ENCODE results near the gene HDLBP.

Gene HDLBP, protein sequence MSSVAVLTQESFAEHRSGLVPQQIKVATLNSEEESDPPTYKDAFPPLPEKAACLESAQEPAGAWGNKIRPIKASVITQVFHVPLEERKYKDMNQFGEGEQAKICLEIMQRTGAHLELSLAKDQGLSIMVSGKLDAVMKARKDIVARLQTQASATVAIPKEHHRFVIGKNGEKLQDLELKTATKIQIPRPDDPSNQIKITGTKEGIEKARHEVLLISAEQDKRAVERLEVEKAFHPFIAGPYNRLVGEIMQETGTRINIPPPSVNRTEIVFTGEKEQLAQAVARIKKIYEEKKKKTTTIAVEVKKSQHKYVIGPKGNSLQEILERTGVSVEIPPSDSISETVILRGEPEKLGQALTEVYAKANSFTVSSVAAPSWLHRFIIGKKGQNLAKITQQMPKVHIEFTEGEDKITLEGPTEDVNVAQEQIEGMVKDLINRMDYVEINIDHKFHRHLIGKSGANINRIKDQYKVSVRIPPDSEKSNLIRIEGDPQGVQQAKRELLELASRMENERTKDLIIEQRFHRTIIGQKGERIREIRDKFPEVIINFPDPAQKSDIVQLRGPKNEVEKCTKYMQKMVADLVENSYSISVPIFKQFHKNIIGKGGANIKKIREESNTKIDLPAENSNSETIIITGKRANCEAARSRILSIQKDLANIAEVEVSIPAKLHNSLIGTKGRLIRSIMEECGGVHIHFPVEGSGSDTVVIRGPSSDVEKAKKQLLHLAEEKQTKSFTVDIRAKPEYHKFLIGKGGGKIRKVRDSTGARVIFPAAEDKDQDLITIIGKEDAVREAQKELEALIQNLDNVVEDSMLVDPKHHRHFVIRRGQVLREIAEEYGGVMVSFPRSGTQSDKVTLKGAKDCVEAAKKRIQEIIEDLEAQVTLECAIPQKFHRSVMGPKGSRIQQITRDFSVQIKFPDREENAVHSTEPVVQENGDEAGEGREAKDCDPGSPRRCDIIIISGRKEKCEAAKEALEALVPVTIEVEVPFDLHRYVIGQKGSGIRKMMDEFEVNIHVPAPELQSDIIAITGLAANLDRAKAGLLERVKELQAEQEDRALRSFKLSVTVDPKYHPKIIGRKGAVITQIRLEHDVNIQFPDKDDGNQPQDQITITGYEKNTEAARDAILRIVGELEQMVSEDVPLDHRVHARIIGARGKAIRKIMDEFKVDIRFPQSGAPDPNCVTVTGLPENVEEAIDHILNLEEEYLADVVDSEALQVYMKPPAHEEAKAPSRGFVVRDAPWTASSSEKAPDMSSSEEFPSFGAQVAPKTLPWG (N-terminal part only)

DNA sequence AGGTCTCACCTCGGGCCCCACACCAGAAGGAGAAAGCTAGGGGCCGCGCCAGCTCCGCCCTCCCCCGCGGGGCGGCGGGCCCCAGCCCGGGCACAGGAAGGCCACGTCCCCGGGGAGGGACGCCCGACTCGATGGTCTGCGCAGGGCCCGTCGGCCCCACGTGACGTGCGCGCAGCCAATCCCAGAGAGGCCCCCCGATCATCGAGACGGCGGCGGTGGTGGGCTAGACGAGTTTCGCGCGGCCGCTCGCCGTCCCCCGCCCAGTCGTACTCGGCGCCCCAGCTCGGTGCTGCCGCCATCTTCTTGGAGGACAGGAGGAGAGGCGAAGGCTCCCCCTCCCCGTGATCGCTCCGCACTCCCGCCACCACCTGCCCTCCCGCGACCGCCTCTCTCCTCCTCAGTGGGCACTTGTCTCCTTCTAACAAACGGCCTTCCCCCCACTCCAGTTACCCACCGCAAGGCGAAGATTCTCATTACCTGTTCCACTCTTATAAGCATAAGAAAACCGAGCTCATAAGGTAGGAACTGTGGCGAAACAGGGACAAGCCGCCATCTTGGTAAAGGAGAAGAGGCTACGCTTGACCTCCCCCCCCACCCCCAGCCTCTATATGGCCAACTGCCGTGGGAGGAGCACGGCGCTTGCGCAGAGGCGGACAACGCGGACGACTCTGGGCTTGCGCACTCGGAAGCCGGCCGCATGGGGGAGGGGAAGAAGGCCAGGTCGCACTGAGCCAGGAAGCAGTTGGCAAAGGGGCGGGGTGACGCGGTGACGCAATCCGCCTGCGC, at the start of gene HDLBP:
Gene HDLBP, minus strand, starts transcription at position 580 of the 786 bp plus-strand sequence. CDS start 48,803 bp downstream, outside the sequence.
- DNase-seq, result peak; percentile 94 to 97

DNA sequence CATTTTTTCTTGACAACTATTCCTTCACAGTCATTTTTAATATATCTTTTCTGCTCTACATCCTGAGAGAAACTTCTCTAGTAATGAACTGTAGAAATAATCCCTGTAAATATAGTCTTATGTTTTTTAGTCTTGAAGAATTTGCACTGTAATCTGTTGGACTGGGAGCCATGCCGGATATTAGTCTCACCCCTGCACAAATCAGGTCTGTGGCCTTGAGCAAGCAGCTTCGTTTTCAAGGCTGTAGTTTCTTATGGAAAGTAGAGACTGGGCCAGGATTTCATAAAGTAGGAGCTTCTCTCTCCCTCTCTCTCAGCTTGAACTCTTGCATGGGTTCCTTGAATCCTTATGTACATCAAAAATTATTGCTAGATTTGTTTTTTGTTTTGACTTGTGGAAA, 49.3 kb upstream of the HDLBP start:
- DNase-seq, result no peak

DNA sequence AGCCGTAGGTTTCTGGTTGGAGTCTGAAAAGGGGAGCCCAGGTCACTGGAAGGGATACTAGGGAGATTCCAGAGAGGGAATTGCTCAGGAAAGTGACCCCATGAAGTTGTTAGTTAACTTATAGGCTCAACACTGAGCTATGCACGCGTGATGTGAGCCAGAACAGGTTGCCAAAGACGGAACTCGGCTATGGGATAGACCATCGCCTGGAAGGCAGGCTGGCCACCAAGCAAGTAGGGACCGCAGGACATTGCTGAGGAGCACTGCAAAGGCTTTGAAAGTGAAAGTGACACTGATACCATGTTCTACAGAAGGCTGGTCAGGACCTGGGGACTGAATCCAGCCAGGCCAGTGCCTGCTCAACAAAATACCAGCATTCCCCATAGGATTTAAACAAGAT, 48.0 kb upstream of the HDLBP start:
- DNase-seq, result no peak

DNA sequence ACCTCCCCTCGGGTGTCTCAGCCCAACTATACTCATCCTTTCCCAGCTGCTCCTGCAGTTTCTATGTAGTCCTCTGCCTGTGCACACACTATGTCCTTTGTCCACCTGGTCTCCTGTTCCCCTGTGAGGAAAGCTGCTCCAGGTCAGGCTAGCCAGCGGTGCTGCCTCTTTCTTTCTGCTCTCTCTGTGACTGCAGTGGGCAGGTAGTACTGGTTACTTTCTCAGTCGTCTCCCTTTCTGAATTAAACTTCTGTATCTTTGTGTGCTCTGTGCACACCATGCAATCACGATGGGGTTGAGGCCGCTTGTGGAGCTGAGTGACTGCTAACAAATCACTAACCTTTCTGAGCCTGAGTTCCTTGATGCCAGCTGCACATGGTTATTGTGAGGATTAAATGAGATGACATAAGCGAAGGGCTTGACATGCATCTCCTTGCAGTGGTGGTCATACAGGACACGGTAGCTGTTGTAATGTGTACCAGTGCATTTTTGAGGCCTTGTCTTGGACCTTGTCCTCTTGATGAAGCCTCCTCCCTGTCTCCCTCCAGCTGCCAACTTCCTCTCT, 44.1 kb upstream of the HDLBP start:
- DNase-seq, result no peak

DNA sequence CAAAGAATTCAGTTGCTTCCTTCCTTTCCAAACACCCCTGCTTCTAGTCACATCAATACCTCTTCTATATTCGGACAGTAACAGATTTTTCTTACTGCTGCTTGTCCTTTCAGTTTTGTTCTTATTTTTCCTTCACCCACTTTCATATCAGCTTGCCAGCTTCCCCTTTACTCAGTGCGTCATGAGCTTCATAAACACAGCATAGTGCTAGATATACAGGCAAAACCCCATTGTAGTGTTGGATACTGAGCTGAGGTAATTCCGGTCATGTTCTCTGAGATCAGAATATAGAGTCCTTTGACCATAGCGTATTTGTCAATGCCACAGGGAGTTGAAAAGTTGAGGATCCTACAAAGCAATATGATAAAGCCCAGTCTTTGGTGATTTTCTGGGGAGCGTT, 43.0 kb upstream of the HDLBP start:
- no peak for DNase-seq

DNA sequence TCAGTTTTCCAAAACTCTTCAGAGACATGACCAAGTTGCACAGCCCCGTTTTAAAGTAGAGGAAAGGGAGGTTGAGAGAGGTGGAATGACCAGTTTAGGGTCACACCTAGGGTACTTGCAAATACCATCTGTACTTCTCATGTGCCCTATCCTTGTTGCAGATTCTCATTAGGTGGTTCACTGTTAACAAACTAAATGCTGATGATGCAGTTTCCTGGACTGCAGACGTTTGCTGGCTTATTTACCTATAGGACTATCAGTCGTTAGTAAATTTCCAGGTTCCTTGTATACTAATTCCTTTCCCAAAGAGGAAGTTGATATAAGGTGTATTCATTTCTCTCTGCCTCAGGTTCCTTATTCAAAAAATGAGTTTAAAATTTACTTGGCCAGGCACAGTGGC, 42.1 kb upstream of the HDLBP start:
- DNase-seq, result no peak

DNA sequence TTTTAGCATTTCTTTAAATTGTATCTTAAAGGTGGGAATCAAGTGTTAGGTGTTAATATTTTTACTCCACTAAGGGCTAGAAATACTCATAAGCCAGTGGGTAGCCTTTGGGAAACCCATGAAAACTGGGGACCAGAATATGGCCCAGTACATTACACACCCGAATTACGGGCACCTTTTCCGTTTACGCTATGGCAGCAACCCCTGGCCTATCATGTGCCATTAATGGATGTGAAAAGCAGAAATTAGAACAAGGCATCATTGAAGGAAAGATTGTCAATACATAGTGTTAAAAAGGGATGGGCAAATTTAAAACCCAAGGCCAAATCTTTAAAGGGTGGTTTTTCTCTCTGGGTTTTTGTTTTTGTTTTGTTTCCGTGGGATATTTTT, 41.4 kb upstream of the HDLBP start:
- DNase-seq, result no peak

DNA sequence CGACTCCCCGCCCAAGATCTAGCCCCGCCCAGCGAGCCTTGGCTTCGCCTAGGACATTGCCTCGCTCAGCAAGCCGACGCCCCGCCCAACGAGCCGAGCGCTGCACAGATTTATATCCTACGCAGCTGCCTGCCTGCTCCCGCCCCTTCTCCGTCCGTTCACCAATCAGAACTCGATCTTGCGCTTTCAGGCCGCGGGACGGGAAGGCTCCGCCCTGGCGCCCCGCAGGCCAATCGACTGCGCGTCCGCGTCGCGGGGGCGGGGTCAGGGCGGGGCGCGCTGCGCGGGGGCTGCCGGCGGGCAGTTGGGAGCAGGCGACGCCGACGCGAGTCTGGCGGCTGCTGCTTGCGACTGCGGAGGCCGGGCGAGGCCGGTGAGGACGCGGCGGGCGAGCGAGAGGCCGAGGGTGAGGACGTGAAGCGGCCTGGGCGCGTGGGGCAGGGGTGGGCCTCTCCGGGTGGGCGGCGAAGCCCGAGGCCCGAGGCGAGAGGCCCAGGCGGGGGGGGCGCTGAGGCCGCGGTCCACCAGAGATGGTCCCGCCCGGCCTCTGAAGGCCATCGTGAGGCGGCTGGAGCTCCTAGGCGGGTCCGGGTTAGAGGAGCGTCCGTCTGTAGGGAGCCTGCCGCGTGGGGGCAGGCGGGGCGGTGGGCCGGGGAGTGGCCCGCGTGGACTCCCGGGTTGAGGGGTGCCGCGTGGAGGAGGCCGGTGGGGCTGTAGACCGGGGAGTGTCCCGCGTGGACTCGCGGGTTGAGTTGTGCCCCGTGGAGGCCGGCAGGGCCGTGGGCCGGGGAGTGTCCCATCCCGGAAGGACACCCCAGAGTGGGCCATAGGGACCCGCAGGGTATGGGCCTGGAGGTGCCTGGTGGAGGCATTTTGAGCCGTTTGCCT, 40.8 kb upstream of the HDLBP start, which contains the start of gene FARP2:
Gene FARP2, plus strand, starts transcription at position 303 of the 888 bp plus-strand sequence. CDS start 16,823 bp downstream, outside the sequence.
- DNase-seq, result peak; percentile 95 to 99

DNA sequence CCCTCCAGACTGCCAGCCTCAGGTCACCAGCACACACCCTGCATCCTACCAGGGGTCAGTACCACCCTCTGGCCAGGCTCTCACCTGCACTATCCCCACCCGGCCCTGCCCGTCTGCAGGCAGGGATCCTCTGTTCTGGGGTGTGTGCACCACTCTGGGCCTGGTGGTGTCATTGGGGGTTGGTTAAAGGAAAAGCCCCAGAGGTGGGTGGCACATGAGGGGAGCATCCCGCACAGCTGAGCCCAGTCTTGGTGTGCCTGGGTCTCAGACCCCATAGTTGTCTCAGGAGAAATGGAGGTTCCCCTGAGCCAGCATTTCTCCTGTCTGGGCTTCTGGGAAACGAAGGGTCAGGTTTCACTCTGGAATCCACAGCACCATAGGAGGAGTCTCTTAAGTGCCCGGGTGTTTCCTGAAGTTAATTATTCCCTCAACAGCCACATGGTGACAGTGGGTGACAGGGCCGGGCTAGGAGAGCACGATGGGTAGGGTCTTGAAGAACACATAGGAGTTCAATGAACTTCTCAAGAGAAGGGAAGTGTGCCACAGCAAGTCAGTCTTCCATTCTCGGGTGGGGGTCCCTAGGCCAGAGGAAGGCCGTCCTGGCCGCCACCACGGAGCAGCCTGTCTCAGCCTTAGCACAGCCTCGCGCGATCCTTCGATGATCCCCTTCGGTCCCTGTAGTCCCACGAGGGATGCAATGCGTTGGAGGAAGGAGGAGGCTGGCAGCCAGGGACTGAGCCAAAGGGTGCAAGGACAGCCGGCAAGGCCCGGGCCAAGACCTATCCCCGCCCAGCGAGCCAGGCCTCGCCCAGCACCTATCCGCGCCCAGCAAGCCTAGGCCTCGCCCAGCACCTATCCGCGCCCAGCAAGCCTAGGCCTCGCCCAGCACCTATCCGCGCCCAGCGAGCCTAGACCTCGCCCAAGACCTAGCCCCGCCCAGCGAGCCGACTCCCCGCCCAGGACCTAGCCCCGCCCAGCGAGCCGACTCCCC, 39.5 kb upstream of the HDLBP start:
- peak; percentile 55 to 85 for DNase-seq

DNA sequence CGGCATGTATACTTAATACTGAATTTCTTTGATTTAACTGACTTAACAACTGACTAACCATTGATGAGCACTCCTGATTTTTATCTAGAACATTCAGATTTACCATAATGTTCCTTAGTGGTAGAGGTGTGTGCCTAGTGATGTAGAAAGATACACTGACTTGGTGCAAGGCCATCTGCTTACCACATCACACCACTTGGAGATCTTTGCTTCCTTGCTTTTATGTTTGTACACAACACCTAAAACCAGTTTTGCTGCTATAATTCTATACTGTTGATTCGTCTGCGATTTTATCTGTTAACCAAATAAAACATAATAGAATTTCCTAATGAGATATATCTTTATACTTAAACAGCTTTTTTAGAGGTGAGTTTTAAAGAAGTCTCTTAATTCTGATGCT, 36.8 kb upstream of the HDLBP start:
- DNase-seq, result no peak

DNA sequence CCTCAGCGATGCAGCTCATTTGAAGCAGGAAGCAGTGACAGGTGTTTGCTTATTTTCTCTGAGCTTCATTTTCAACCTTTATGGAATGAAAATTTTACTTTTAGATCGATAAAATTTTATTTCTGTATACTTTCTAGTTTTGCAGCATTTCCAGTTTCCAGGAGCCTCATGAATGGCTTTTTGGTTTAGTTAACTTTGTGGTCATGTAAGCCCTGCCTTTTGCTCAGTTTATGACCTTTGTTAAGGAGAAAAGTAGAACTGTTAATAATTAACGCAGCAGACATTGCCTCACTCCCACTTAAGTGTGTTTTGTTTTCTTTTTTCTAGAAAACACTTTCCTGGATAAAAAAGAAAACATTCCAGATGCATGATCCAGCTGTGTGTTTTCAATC, 36.2 kb upstream of the HDLBP start:
- no peak for DNase-seq

DNA sequence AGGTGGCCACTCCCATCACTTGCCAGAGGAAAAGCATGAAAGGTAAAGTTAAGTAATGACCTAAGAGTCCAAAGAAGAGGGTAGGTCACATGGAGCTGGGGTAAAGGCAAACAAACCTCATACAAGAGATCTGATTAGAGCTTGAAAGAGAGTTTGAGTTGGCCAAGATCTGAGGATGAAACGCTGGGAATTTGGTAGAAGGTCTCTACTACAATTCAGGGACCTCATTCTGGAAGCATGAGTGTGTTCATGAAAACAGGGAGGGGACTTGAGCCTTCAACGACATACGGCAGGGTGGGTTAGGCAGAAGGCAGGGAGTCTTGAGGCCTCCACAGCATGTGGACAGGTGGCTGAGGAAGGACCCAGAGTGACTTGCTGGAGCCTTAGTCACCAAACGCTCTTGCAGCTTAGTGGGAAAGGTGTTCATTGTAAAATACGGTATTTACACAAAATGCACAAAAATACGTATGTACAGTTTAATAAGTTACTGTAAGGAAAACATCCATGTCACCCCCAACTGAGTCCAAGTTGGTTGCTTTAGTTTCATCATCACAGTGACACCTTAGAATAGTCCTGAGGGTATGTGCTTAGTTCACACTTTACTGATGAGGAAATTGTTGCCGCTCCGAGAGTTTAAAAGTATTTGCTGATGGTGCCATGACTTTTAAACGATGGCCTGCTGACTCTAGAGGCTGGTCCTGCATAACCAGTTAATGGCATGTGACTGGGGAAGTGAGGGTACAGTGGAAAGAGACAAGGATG, 35.6 kb upstream of the HDLBP start:
- DNase-seq, result no peak

DNA sequence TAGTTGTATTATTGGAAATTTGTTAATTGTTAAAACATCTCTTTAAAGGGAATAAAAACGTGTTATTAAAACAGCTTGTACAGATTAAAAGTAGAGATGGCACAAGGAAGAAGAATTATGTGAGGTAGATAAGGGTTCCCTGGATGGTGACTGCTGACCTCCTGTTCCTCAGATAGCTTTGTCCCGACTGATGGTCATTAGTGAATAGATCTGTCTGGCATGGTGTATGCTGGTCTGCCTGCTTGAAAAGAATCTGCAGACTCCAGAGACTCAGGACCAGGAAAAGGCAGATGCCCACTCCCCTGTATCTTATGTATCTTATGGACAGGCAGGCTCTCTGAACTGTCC, 35.0 kb upstream of the HDLBP start:
- no peak for DNase-seq

DNA sequence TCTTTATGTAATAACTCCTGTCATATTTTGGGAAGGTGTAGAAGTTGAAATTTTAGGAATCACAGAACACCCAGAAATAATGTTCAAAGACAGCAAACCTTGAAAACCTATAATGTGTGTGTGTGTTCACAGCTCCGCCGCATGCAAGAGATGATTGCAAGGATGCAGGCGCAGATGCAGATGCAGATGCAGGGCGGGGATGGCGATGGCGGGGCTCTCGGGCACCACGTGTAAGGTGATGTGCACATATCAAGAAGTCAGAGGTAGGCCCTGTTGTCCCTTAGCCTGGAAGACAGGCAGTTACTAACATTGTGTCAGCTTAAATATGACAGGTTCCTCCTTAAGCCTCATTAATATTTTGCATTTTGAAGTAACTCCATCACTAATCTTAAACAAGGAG, 34.5 kb upstream of the HDLBP start:
- DNase-seq, result no peak

DNA sequence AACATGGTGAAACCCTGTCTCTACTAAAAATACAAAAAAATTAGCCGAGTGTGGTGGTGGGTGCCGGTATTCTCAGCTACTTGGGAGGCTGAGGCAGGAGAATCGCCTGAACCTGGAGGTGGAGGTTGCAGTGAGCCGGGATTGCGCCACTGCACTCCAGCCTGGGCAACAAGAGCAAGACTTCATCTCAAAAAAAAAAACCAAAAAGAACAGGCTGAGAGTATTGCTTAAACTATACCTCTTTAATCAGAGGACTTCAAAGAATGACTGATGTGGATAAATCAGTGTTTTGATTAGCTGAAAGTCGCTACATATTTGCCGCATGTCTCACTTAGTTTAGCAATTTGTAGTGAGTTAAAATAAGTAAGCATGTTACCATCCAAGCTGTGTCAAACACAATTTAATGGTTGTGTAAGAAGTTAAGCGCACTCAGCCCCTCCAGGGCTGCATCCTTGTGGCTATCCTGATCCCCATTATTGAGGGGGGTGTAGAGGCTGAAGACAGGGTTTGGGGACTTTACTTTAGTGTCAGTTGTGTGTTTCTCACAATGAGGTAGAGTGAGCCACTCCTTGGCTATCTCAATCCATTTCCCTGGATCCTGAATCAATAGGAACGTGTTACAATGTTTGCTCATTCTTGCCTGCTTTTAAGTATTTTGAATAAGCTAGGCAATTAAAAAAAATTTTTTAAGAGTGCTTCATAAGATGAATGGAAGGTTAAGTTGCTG, 29.6 kb upstream of the HDLBP start:
- no peak for DNase-seq

DNA sequence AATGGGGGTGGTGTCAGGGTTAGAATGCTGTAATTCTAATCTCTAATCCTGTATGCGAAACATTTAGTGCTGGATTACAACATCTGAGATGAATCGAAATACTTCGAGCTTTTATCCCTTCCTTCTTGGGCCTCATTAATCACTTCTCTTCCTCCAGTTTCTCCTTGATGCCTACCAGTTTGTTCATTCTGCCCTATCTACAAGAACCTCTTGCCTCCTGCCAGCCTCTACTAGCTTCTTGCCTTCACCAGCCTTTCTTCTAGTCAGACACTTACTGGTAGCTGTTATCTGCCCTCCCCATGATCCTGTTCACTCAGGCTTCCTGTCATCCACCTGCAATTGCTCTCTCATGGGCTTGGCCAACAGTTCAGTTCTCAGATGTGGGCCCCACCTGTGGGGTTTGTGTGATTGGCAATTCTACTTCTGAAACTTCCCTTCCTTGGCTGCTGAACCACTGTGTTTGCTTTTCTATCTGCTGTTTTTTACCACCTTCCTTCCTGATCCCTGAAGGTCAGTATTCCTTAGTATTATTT, 25.2 kb upstream of the HDLBP start:
- DNase-seq, result no peak

DNA sequence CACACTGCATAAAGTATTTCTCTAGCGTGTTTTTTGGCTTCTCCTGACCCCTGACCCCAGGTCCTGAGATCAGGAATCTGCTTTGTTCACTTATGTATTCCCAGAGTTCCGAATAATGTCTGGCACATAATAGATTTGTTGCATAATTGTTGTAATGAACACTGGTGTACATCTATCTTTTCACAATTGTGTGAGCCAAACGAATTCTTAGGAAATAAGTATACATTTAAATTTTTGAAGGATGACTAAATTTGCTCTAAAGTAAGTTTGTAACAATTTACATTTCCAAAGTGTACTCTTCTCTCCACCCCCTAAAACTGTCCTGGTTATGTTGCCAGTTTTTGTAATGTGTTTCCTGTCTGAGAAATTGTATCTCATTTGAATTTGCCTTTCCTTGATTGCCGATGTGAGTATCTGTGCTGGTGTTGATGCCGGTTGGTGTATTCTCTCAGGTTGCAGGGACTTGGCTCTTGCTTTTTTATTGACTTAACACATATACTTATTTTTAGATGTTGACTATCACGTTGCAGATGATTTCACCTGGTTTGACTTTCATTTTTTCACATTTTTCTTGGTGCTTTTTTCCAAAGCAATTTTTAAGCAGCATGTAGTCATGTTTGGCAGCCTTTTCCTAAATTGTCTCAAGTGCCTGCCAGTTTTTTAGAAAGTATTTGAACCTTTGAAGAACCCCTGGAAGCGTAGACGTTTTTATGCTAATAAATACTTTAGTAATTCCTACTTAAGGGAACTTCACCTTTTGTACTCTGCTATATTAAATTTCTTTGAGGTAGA, 24.6 kb upstream of the HDLBP start:
- no peak for DNase-seq
